Measurements from ENCODE around the gene PARP2.
"Not testable (repeated sequence)": the region's sequence is repeated elsewhere in the genome, so short reads cannot be mapped to it uniquely, and the experiment has no call there.

The PARP2 gene

GRCh38 chr14:20356422-20356821, 13.0 kb downstream of the PARP2 start:
- no peak overlapping the region for H3K27ac ChIP-seq
- ChIA-PET POLR2A (ENCODE audit: low non-redundant PET) (no interaction called here), CTCF (interaction anchor here (0.8 to 1.0 kb wide), 2 partner anchors 14 to 18 kb away, joined by 3 read pairs; no protein-coding TSS in a partner anchor)
- TF ChIP-seq CTCF (conservative IDR thresholded peaks at IDR 0.05; ENCODE audit: low read depth): no peak
- DNase-seq (ENCODE audit: low spot score): peak; percentile 26

- DNase-seq (ENCODE audit: low spot score); POLR2A ChIA-PET (ENCODE audit: low non-redundant PET); CTCF ChIA-PET; H3K27ac ChIP-seq: not testable (repeated sequence)
These were observed 15.0 kb downstream of the PARP2 start for GRCh38 chr14:20358474-20358873.

- no peak for DNase-seq (ENCODE audit: low spot score)
- ChIA-PET CTCF (interaction anchor here (0.5 kb wide), 1 partner anchor 30 kb away, joined by 3 read pairs; no protein-coding TSS in a partner anchor), POLR2A (ENCODE audit: low non-redundant PET) (no interaction called here)
- no peak for TF ChIP-seq CTCF (conservative IDR thresholded peaks at IDR 0.05; ENCODE audit: low read depth)
- no peak overlapping the region for H3K27ac ChIP-seq
These were observed 22.5 kb downstream of the PARP2 start for GRCh38 chr14:20365928-20366327.

- ChIA-PET POLR2A (ENCODE audit: low non-redundant PET) (no interaction called here), CTCF (no interaction called here)
- TF ChIP-seq CTCF (conservative IDR thresholded peaks at IDR 0.05; ENCODE audit: low read depth): no peak
- no peak overlapping the region for H3K27ac ChIP-seq
- DNase-seq (ENCODE audit: low spot score): no peak
These were observed 29.4 kb downstream of the PARP2 start for GRCh38 chr14:20372796-20373195.

GRCh38 chr14:20375471-20375870, 32.0 kb downstream of the PARP2 start:
- no peak overlapping the region for H3K27ac ChIP-seq
- TF ChIP-seq CTCF (conservative IDR thresholded peaks at IDR 0.05; ENCODE audit: low read depth): no peak
- ChIA-PET CTCF (no interaction called here), POLR2A (ENCODE audit: low non-redundant PET) (no interaction called here)
- no peak for DNase-seq (ENCODE audit: low spot score)

GRCh38 chr14:20376071-20376588, 32.7 kb downstream of the PARP2 start:
- no peak for DNase-seq (ENCODE audit: low spot score)
- no peak for TF ChIP-seq CTCF (conservative IDR thresholded peaks at IDR 0.05; ENCODE audit: low read depth)
- ChIA-PET POLR2A (ENCODE audit: low non-redundant PET) (no interaction called here), CTCF (no interaction called here)
- no peak overlapping the region for H3K27ac ChIP-seq

GRCh38 chr14:20377171-20377570, 33.7 kb downstream of the PARP2 start:
- no peak for DNase-seq (ENCODE audit: low spot score)
- no peak overlapping the region for H3K27ac ChIP-seq
- CTCF ChIA-PET: no interaction called here
- no peak for TF ChIP-seq CTCF (conservative IDR thresholded peaks at IDR 0.05; ENCODE audit: low read depth)
- POLR2A ChIA-PET (ENCODE audit: low non-redundant PET): no interaction called here

Measured in RWPE1 (cell line).